Endothelial cell of hepatic sinusoid (primary cell): ENCODE measurements around the gene HOXA2.

Experiments used
- in situ Hi-C: cut with HindIII; loops from 2 replicates; pipeline ENCODE4 v1.10.0; 2017; ENCODE audit warnings: low sequenced_read_pairs

Gene HOXA2

GRCh38 chr7:27126596-27127327, 24.3 kb upstream of the HOXA2 start:
- in situ Hi-C loops: loop anchor here (5.0 kb wide), 4 partner anchors 36 to 434 kb away; no protein-coding TSS in a partner anchor

- in situ Hi-C loops: loop anchor here (5.0 kb wide), 4 partner anchors 36 to 434 kb away; no protein-coding TSS in a partner anchor
Observed at GRCh38 chr7:27125986-27126394, 23.5 kb upstream of the HOXA2 start.

- in situ Hi-C loops: loop anchor here (5.0 kb wide), 4 partner anchors 37 to 433 kb away; no protein-coding TSS in a partner anchor
Observed at GRCh38 chr7:27124902-27125689, 22.6 kb upstream of the HOXA2 start.

GRCh38 chr7:27124096-27124901, 21.8 kb upstream of the HOXA2 start:
- in situ Hi-C loops: no loop called here

GRCh38 chr7:27123477-27124053, 21.1 kb upstream of the HOXA2 start:
- in situ Hi-C loops: no loop called here

- in situ Hi-C loops: no loop called here
Observed at GRCh38 chr7:27123007-27123476, 20.6 kb upstream of the HOXA2 start.

GRCh38 chr7:27122077-27122910, 19.8 kb upstream of the HOXA2 start:
- in situ Hi-C loops: no loop called here

- in situ Hi-C loops: no loop called here
Observed at GRCh38 chr7:27121684-27122076, 19.2 kb upstream of the HOXA2 start.

GRCh38 chr7:27119412-27119911, 17.0 kb upstream of the HOXA2 start:
- in situ Hi-C loops: no loop called here

- in situ Hi-C loops: no loop called here
Observed at GRCh38 chr7:27118580-27118979, 16.1 kb upstream of the HOXA2 start.

GRCh38 chr7:27117887-27118491, 15.5 kb upstream of the HOXA2 start:
- in situ Hi-C loops: no loop called here

GRCh38 chr7:27116962-27117886, 14.7 kb upstream of the HOXA2 start:
- in situ Hi-C loops: no loop called here

GRCh38 chr7:27116031-27116961, 13.8 kb upstream of the HOXA2 start:
- in situ Hi-C loops: no loop called here

GRCh38 chr7:27115221-27116026, 12.9 kb upstream of the HOXA2 start:
- in situ Hi-C loops: no loop called here

- in situ Hi-C loops: no loop called here
Observed at GRCh38 chr7:27114881-27115220, 12.4 kb upstream of the HOXA2 start.

- in situ Hi-C loops: no loop called here
Observed at GRCh38 chr7:27113991-27114769, 11.7 kb upstream of the HOXA2 start.
